ENCODE results near the gene NHSL2. TPM values are rescaled to one million over a fixed set of nuclear protein-coding genes. Genes with fewer than 3 reads are reported as not detected.

The NHSL2 gene
- total and polyA plus RNA-seq, 8 donors = 7.0 to 15.3 (median 9.5) TPM

DNA sequence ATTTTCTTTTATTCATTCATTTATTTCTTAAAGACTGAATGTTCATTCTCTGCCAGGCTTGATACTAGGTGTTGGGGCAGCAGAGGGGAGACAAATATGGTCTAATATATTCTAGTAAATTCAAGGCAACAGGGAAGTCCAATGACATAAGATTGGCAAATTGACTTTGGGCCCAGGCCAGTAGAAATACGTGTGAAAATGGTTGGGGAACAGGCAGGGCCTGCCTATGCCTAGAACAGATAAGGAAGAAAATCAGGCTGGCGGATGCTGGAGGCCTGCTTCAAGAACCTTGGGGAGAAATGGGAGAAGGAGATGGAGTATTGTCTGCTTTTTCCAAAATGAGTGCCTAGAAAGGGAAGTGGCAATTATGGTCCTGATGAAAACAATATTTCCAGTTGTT, 112.4 kb downstream of the NHSL2 start:
- no peaks in the 10 kb centered on the region for H3K9me3 ChIP-seq
- H3K4me1 ChIP-seq = peaks cover 0 to 4% of the 10 kb centered on the region in 2 donors
- DNase-seq (no peak), ATAC-seq (no peak)
- H3K36me3 ChIP-seq = no peaks in the 10 kb centered on the region
- H3K27me3 ChIP-seq = peaks cover 0 to under 1% of the 10 kb centered on the region in 2 donors
- intact Hi-C loops (cut with DNase I) = no loop called here
- no peak overlapping the region for H3K27ac ChIP-seq
- TF ChIP-seq, protein P1, sequence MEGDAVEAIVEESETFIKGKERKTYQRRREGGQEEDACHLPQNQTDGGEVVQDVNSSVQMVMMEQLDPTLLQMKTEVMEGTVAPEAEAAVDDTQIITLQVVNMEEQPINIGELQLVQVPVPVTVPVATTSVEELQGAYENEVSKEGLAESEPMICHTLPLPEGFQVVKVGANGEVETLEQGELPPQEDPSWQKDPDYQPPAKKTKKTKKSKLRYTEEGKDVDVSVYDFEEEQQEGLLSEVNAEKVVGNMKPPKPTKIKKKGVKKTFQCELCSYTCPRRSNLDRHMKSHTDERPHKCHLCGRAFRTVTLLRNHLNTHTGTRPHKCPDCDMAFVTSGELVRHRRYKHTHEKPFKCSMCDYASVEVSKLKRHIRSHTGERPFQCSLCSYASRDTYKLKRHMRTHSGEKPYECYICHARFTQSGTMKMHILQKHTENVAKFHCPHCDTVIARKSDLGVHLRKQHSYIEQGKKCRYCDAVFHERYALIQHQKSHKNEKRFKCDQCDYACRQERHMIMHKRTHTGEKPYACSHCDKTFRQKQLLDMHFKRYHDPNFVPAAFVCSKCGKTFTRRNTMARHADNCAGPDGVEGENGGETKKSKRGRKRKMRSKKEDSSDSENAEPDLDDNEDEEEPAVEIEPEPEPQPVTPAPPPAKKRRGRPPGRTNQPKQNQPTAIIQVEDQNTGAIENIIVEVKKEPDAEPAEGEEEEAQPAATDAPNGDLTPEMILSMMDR (IDR thresholded peaks at IDR 0.05) = no peak
- H3K4me3 ChIP-seq = no peak overlapping the region

- H3K27ac ChIP-seq = no peak overlapping the region
- no peaks in the 10 kb centered on the region for H3K9me3 ChIP-seq
- no peaks in the 10 kb centered on the region for H3K36me3 ChIP-seq
- H3K27me3 ChIP-seq = no peaks in the 10 kb centered on the region
- peaks cover 0 to 9% of the 10 kb centered on the region in 2 donors for H3K4me1 ChIP-seq
- TF ChIP-seq, protein P1 (IDR thresholded peaks at IDR 0.05) = no peak
- no peak overlapping the region for H3K4me3 ChIP-seq
- intact Hi-C loops (cut with DNase I) = no loop called here
- DNase-seq = no peak
- ATAC-seq = no peak
Observed at GRCh38 chrX:72025236-72025770, 114.7 kb downstream of the NHSL2 start.

- peaks cover 0 to 9% of the 10 kb centered on the region in 2 donors for H3K4me1 ChIP-seq
- TF ChIP-seq, protein P1 (IDR thresholded peaks at IDR 0.05) = no peak
- no peaks in the 10 kb centered on the region for H3K36me3 ChIP-seq
- H3K4me3 ChIP-seq = no peak overlapping the region
- no peaks in the 10 kb centered on the region for H3K27me3 ChIP-seq
- DNase-seq = no peak
- H3K9me3 ChIP-seq = no peaks in the 10 kb centered on the region
- intact Hi-C loops (cut with DNase I) = no loop called here
- H3K27ac ChIP-seq = no peak overlapping the region
- ATAC-seq = no peak
Observed at GRCh38 chrX:72026341-72027023, 115.8 kb downstream of the NHSL2 start.

DNA sequence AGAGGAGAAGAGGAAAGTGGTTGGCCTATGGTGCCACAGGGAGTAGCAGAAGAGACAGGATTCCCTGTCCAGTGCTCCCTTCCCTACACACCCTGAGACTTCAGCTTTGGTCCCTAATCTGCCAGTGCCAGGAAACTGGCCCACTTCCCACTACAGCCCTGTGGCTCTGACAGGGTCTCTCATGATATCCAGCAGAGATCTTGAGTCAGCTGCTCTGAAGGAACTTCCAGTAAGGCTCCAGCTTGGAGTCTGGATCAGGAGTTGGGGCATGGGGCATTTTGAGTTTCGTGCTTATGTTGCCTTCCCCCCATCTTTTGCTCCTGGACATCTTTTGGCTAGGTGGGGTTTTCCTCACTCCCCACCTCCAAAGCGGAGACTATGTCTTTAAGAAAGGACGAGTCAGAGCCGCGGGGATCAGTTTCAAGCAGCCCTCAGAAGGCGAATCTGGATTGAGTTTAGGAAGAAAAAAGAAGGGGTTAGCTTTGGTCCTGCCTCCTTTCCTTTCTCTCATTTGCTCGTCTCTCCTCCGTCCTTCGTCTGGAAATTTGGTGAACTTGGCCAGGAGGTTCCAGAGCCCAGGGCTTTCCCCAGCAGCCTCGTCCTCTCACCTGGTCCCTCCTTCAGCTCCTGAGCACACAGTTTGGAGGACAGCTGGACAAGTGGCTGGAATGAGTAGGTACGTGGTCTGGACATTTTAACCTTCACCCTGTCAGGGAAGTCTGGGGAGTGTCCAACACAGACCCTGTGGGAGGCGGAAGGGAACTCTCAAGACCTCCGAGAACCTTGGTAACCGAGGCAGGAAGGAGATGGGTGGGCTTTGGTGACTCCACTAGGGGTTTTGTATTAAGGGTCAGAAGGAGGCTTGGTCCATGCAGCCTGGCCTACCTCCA, 116.6 kb downstream of the NHSL2 start:
- no peaks in the 10 kb centered on the region for H3K9me3 ChIP-seq
- no peaks in the 10 kb centered on the region for H3K27me3 ChIP-seq
- H3K27ac ChIP-seq = no peak overlapping the region
- peaks cover 0 to 9% of the 10 kb centered on the region in 2 donors for H3K4me1 ChIP-seq
- TF ChIP-seq, protein P1 (IDR thresholded peaks at IDR 0.05) = no peak
- ATAC-seq (no peak), DNase-seq (no peak)
- intact Hi-C loops (cut with DNase I) = no loop called here
- H3K4me3 ChIP-seq = no peak overlapping the region
- H3K36me3 ChIP-seq = no peaks in the 10 kb centered on the region

DNA sequence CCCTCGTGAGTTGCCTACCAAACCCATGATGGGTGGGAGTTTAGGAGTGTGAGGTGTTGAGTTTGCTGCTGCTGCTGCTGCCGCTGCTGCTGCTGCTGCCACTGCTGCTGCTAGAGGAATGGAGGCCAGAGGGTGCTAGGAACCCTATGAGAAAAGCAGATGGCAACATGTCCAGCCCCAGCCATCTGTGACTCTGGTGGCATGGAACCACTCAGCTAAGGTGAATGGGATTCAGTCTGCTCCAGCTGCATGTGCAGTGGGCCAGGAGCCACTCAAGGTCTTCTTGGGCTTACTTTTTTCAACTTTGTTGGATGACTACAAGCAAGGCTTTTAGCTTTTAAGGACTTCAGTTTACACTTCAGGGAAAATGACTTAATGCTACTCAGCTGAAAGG, 117.3 kb downstream of the NHSL2 start:
- ATAC-seq (no peak), DNase-seq (no peak)
- TF ChIP-seq, protein P1 (IDR thresholded peaks at IDR 0.05) = no peak
- Histone ChIP-seq H3K27me3 (no peaks in the 10 kb centered on the region), H3K4me1 (peaks cover 0 to 9% of the 10 kb centered on the region in 2 donors), H3K27ac (no peak overlapping the region), H3K9me3 (no peaks in the 10 kb centered on the region), H3K4me3 (no peak overlapping the region), H3K36me3 (no peaks in the 10 kb centered on the region)
- intact Hi-C loops (cut with DNase I) = no loop called here

Measured in left lung (tissue), 10 donors.